Measurements from ENCODE around the gene PCGF5.

Gene PCGF5

DNA sequence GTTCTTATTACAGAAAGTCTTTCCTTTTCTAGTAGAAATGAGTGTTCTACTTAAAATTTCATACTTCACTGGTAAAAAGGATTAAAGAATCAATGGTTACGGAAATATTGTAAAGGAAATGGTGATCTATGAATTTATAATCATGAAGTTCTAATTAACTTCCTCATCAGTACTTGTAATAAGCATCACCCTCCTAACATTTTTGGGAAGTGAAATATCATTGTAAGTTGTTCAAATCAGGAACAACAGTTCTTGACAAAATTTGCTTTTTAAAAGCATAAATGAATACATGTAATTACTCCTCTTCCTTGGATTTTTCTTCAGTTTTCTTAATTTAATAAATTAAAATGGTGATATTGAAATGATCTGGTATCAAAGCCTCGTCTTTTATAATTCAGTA lies 5.6 kb upstream of the PCGF5 start:
- no peak for DNase-seq (ENCODE audit: insufficient read length)
- TF ChIP-seq POLR2AphosphoS5 (IDR thresholded peaks at IDR 0.05; ENCODE audit: low read depth, low read length) (no peak), TAF1 (IDR thresholded peaks at IDR 0.05; ENCODE audit: borderline replicate concordance, low read depth, low read length) (no peak), POLR2A (IDR thresholded peaks at IDR 0.05; ENCODE audit: low read depth, low read length) (no peak)
- no peak for FAIRE-seq

DNA sequence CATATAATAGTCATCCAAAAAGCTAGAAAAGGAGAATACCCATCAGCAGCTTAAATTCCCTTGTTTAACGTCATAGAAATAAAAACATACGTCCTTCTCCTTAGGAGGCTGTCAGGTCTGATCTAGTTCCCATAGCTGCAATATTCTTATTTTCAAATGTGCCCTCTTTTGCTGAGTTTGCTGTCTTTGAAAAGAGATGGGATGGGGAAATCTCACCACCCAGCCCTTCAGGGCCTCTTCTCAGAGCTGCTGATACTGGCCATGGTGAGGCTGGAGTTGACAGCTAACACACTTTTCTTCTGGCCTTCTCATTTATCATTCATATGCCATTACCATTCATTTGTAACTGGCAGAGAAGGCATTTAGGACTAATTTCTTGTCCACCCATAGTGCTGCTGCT lies 5.1 kb upstream of the PCGF5 start:
- FAIRE-seq (no peak), DNase-seq (ENCODE audit: insufficient read length) (no peak)
- TF ChIP-seq POLR2A (IDR thresholded peaks at IDR 0.05; ENCODE audit: low read depth, low read length) (no peak), TAF1 (IDR thresholded peaks at IDR 0.05; ENCODE audit: borderline replicate concordance, low read depth, low read length) (no peak)

DNA sequence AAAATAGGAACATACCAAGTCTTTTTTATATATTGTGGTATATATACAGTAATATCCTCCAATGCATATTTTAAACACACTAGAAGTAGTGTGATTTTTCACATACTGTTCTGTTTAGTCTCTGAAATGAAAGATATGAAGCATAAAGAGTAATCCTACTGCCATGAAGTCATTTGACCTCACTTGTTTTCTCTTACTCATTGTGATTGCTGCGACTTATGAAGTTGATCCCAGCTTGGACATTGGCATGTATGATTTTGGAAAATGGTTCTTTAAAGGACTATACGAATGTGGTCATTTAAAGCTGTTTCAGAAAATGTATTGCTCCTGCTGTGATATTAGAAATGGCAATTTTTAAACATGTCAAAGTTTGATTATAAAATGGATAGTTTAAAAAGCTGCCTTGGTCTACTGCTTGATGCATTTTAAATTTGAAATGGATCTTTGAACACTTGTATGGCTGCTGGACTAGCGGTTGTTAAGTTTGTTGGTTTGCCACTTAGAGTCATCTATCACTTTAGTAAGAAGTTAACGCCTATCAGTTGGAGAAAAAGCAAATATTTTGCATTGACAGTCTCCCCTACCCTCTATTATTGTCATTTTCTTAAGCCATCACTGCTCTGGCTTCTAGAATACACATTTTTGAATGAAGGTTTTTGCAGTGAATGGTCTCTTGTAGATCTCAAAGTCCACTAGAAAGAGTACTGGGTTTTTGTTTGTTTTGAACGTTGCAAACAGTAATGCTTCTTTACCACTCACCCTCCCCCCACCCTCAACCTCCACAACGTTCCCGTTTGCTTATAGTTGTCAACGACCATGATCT lies 881 bp upstream of the PCGF5 start:
- FAIRE-seq = no peak
- no peak for TF ChIP-seq TAF1 (IDR thresholded peaks at IDR 0.05; ENCODE audit: borderline replicate concordance, low read depth, low read length)
- no peak for TF ChIP-seq POLR2AphosphoS5 (IDR thresholded peaks at IDR 0.05; ENCODE audit: low read depth, low read length)
- TF ChIP-seq POLR2A (IDR thresholded peaks at IDR 0.05; ENCODE audit: low read depth, low read length) = no peak
- DNase-seq (ENCODE audit: insufficient read length) = no peak

DNA sequence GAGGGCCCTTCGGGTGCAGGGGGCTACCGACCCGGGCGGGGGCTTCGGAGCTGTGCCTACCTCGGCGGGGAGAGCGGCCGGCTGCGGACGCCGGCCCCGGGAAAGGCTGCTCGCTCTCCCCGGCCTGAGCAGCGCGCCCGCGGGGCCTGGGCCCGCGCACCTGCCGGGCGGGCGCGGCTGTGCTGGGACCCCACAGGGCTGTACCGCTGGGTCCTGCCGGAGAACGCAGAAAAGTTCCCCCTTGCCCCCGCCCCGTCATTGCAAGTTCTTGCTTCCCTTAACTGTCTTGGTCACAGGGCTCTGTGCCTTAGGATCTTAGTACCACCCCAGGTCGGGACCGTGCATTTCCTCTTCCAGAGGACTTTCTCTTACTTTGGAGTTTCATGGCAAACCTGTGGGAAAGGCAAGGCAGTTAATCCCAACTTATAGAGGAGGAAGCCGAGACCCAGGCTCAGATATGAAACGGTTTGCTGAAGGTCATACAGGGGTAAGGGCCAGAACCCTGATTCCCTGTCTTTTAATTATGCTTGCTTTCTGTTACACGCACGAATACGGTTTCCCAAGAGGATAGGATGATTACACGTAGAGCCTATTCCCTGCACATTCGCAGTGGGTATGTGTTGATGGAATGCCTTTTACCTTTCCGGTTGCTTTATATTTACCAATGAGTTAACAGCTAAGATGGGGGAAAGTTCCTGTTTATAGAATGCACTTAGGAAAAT lies 652 bp downstream of the PCGF5 start:
- DNase-seq (ENCODE audit: insufficient read length) (no peak), FAIRE-seq (no peak)
- TF ChIP-seq TAF1 (IDR thresholded peaks at IDR 0.05; ENCODE audit: borderline replicate concordance, low read depth, low read length) (no peak), POLR2AphosphoS5 (IDR thresholded peaks at IDR 0.05; ENCODE audit: low read depth, low read length) (no peak), POLR2A (IDR thresholded peaks at IDR 0.05; ENCODE audit: low read depth, low read length) (no peak)

DNA sequence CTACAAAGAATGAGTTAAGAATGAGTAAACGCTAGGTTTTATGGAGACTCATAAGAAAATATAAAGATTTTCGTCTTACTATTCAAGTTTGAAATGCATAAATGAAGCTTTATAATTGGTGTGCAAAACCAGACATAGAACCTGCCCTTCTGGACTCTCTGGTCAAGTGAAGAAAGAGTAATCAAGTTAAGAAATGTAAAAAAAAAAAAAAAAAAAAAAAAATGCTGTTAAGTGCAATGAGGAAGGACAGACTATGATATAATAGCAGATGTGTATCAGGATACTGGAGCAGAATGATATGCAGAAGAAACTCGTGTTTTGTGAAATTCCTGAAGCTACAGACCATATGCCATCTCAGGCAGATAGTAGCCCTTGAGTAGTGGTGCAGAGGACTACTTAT lies 5.6 kb downstream of the PCGF5 start:
- TF ChIP-seq TAF1 (IDR thresholded peaks at IDR 0.05; ENCODE audit: borderline replicate concordance, low read depth, low read length) (no peak), POLR2AphosphoS5 (IDR thresholded peaks at IDR 0.05; ENCODE audit: low read depth, low read length) (no peak), POLR2A (IDR thresholded peaks at IDR 0.05; ENCODE audit: low read depth, low read length) (no peak)
- DNase-seq (ENCODE audit: insufficient read length) (no peak), FAIRE-seq (no peak)

DNA sequence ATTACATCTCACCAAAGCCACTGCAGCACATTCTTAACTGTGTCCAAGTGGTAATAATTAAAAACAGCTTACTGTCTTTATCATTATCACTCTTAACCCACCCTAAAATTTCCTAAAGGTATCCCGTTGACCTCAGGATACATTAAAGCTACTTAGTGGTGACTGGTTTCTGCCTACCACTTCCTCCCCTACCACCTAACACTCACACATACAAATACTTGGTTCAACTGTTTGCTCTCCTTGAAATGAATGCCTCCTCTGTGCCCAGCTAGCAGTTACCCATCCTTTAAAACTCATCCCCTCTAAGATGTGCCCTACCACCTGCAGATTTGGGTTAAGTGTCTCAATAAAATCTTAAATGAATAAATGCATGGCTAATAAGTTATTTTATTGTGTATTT lies 7.1 kb downstream of the PCGF5 start:
- FAIRE-seq (no peak), DNase-seq (ENCODE audit: insufficient read length) (no peak)
- no peak for TF ChIP-seq POLR2A (IDR thresholded peaks at IDR 0.05; ENCODE audit: low read depth, low read length)

DNA sequence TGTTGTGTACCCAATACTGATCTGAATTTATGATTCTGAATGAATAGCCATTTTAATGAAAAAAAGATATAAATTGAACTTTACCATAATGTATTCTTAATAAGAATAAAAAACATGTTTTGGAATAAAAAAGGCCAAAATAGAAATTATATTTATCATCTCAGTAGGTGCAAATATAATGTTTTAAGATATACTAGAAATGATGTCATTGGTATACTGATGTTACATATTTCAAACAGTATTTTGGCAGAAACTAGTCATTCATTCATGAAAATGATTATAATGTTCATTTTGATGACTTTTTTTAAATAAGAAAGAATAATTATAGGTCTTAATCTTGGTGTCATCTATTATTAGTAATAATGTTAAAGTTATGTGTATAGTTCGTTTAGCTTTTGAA lies 9.2 kb downstream of the PCGF5 start:
- FAIRE-seq = no peak
- TF ChIP-seq TAF1 (IDR thresholded peaks at IDR 0.05; ENCODE audit: borderline replicate concordance, low read depth, low read length) (no peak), POLR2A (IDR thresholded peaks at IDR 0.05; ENCODE audit: low read depth, low read length) (no peak), POLR2AphosphoS5 (IDR thresholded peaks at IDR 0.05; ENCODE audit: low read depth, low read length) (no peak)
- DNase-seq (ENCODE audit: insufficient read length) = no peak

DNA sequence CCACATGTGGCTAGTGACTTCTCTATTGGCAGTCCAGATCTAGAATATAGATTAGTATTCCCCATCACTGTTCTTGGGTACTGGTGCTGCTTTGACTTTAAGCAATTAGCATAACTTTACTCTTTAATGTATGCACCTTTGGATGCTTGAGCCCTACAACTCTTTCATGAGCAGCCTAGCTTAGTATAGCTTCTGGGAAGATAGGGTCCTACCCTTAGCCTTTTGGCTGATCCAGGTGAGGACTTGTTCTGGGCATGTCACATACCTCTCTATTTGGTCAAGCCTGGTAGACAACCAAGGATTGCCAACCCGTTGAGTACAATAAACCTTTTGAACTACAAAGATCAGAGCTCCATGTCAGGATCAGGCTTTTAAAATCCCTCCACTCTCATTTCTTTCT lies 17.7 kb downstream of the PCGF5 start:
- FAIRE-seq (no peak), DNase-seq (ENCODE audit: insufficient read length) (no peak)
- TF ChIP-seq TAF1 (IDR thresholded peaks at IDR 0.05; ENCODE audit: borderline replicate concordance, low read depth, low read length) (no peak), POLR2A (IDR thresholded peaks at IDR 0.05; ENCODE audit: low read depth, low read length) (no peak), POLR2AphosphoS5 (IDR thresholded peaks at IDR 0.05; ENCODE audit: low read depth, low read length) (no peak)

DNA sequence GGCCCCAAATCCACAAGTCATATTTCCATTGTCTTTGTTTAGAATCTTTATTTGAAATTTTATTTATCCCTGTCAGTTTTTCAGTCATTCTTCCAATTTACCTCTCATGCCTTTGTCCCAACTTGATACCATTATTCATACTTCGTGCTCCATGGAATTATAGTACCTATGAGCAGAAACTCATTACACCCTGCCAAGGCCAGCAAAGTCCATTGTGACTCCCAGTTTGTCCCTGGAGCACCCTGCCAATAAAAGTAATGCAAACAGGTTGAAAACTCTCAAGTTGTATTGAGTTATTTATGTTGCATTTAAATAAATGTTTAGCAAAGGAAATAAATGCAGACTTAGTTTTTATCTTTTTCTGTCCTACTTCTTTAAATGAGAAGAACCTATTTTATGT lies 19.3 kb downstream of the PCGF5 start:
- TF ChIP-seq POLR2AphosphoS5 (IDR thresholded peaks at IDR 0.05; ENCODE audit: low read depth, low read length) (no peak), TAF1 (IDR thresholded peaks at IDR 0.05; ENCODE audit: borderline replicate concordance, low read depth, low read length) (no peak), POLR2A (IDR thresholded peaks at IDR 0.05; ENCODE audit: low read depth, low read length) (no peak)
- no peak for DNase-seq (ENCODE audit: insufficient read length)

DNA sequence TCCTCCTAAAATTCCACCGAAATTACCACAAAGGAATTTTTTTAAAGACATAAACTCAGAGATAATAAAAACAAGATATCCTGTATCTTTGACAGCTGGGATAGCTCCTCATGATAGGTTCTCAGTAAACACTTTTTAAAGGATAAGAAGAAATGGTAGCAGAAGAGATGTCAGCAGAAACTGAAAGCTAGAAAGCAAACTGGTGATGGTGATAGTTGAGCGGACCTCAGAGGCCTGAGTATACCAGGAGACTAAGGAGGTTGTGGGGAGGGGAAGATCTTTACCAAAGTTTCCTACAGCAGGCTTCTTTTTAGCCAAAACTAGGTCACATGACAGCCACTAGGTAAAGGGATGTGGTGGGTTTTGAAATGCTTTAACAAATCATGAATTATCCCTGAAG lies 22.5 kb downstream of the PCGF5 start:
- no peak for FAIRE-seq
- no peak for DNase-seq (ENCODE audit: insufficient read length)
- TF ChIP-seq POLR2A (IDR thresholded peaks at IDR 0.05; ENCODE audit: low read depth, low read length) (no peak), POLR2AphosphoS5 (IDR thresholded peaks at IDR 0.05; ENCODE audit: low read depth, low read length) (no peak), TAF1 (IDR thresholded peaks at IDR 0.05; ENCODE audit: borderline replicate concordance, low read depth, low read length) (no peak)

More for the DNA sequence above, 19.3 kb downstream of the PCGF5 start:
- no peak for FAIRE-seq

DNA sequence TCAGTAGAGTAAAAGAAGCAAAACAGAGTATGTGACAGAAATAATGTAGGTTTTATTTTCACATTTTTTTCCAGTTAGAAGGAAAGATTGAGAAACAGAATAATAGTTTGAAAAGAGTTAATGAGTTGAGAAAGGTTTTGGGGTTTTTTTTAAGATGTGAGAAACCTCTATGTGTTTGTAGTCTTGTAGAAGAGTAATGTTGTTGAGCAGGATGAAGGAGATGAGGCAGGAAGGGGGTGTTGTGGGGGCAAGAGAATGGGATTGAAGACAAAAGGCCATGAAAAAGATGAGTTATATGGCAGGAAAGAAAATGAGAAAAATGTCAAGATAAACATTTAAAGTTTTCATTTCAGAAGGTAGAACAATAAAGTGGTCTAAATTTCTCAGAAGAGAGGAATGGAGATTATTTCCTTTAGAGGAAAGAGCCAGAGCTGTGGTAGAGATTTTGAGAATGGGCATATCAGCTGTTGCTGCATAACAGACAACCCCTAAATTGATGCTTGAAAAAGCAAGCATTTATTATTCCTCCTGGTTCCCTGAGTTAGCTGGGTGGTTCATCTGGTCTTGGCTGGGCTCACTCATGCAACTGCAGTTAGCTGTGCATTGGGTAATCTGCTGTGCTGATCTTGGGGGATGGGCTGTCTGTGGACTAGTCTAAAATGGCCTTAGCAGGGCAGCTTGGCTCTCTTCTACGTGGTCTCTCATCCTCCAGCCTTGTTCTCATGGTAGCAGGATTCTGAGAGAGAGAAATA lies 27.1 kb downstream of the PCGF5 start:
- FAIRE-seq (no peak), DNase-seq (ENCODE audit: insufficient read length) (no peak)
- TF ChIP-seq POLR2A (IDR thresholded peaks at IDR 0.05; ENCODE audit: low read depth, low read length) (no peak), TAF1 (IDR thresholded peaks at IDR 0.05; ENCODE audit: borderline replicate concordance, low read depth, low read length) (no peak), POLR2AphosphoS5 (IDR thresholded peaks at IDR 0.05; ENCODE audit: low read depth, low read length) (no peak)
